HepG2 (cell line): ENCODE data around the gene SAE1. TPM values are rescaled to one million over a fixed set of nuclear protein-coding genes. Genes with fewer than 3 reads are reported as not detected.
A peak's percentile ranks its signal among the peaks of the same experiment; 100 is the strongest.

Experiments used
- BHLHE40 ChIP-seq: IDR thresholded peaks from 2 replicates; pipeline ENCODE4 v1.6.1; 2011; ENCODE audit warnings: low read length, improper control_type of control experiment
- ELF1 ChIP-seq: sonication (generic); formaldehyde crosslinking; IDR thresholded peaks from 2 replicates; pipeline ENCODE4 v1.4.0; 2020; ENCODE audit warnings: missing genetic modification reagents
- ELF4 ChIP-seq: sonication (generic); formaldehyde crosslinking; IDR thresholded peaks from 2 replicates; pipeline ENCODE4 v1.5.0; 2020; ENCODE audit warnings: missing genetic modification reagents, mild to moderate bottlenecking, moderate library complexity, borderline replicate concordance
- FLYWCH1 ChIP-seq: sonication (generic); formaldehyde crosslinking; IDR thresholded peaks from 2 replicates; pipeline ENCODE4 v1.8.1; 2023; ENCODE audit warnings: mild to moderate bottlenecking, missing genetic modification reagents
- FOXK1 ChIP-seq: sonication (generic); formaldehyde crosslinking; IDR thresholded peaks from 2 replicates; pipeline ENCODE4 v1.4.0; 2020; ENCODE audit warnings: low read depth, missing genetic modification reagents, borderline replicate concordance
- KDM4B ChIP-seq: sonication (generic); formaldehyde crosslinking; IDR thresholded peaks from 2 replicates; pipeline ENCODE4 v1.4.0; 2020; ENCODE audit warnings: missing genetic modification reagents
- MATR3 ChIP-seq: sonication (generic); formaldehyde crosslinking; IDR thresholded peaks from 2 replicates; pipeline ENCODE4 v1.4.0; 2020; ENCODE audit warnings: missing genetic modification reagents
- MEF2D ChIP-seq: sonication (generic); formaldehyde crosslinking; IDR thresholded peaks from 2 replicates; pipeline ENCODE4 v1.5.1; 2020; ENCODE audit warnings: mild to moderate bottlenecking, missing genetic modification reagents
- MIER2 ChIP-seq: IDR thresholded peaks from 2 replicates; pipeline ENCODE4 v1.6.1; 2016; ENCODE audit warnings: missing biosample characterization, missing genetic modification reagents
- RFXANK ChIP-seq: IDR thresholded peaks from 2 replicates; pipeline ENCODE4 v1.6.1; 2016
- TAF1 ChIP-seq: sonication (generic); formaldehyde crosslinking; IDR thresholded peaks from 2 replicates; pipeline ENCODE4 v1.4.0; 2020; ENCODE audit warnings: missing genetic modification reagents
- TBL1XR1 ChIP-seq: fragments of 150-350 bp; IDR thresholded peaks from 2 replicates; pipeline ENCODE4 v1.6.1; 2014; ENCODE audit warnings: borderline replicate concordance, low read length; ENCODE audit not compliant: partially characterized antibody
- ZNF143 ChIP-seq: sonication (generic); formaldehyde crosslinking; IDR thresholded peaks from 2 replicates; pipeline ENCODE4 v1.4.0; 2020; ENCODE audit warnings: missing genetic modification reagents
- ZNF33B ChIP-seq: sonication (generic); formaldehyde crosslinking; IDR thresholded peaks from 2 replicates; pipeline ENCODE4 v1.5.1; 2020; ENCODE audit warnings: mild to moderate bottlenecking, missing genetic modification reagents
- ZNF501 ChIP-seq: sonication (generic); formaldehyde crosslinking; IDR thresholded peaks from 2 replicates; pipeline ENCODE4 v1.5.1; 2020; ENCODE audit warnings: mild to moderate bottlenecking, moderate library complexity, missing genetic modification reagents
- ZNF703 ChIP-seq: sonication (generic); formaldehyde crosslinking; IDR thresholded peaks from 2 replicates; pipeline ENCODE4 v1.5.1; 2020; ENCODE audit warnings: missing genetic modification reagents, mild to moderate bottlenecking, moderate library complexity, borderline replicate concordance
- ZNF780A ChIP-seq: sonication (generic); formaldehyde crosslinking; IDR thresholded peaks from 2 replicates; pipeline ENCODE4 v1.8.0; 2022; ENCODE audit warnings: mild to moderate bottlenecking, missing genetic modification reagents, moderate library complexity
- ZNF841 ChIP-seq: sonication (generic); formaldehyde crosslinking; IDR thresholded peaks from 2 replicates; pipeline ENCODE4 v1.8.1; 2023; ENCODE audit warnings: missing genetic modification reagents, borderline replicate concordance
- polyA plus RNA-seq, 8 experiments: library from polyadenylated mRNA; depleted of rRNA in 3 of 8; stranded (reverse) in 7 of 8; unstranded in 1 of 8; fragments of >200 nt; fragmentation: Illumina TruSeq in 4 of 8; extraction: Trizol in 4 of 8; gene quantifications; 2 replicates each; pipeline versions ENCODE4 v1.2.1 to v1.2.3, GENCODE V29; 2011 to 2016; ENCODE audit warnings: low read depth in 4 of 8, missing spikeins in 1 of 8, mixed read lengths in 1 of 8; ENCODE audit not compliant: insufficient read depth in 1 of 8
- total RNA-seq, 5 experiments: library from RNA; depleted of rRNA; stranded (reverse); fragments of >200 nt; fragmentation: Illumina TruSeq; extraction: Trizol; gene quantifications; 2 replicates each; pipeline ENCODE4 v1.2.3, GENCODE V29; 2016; ENCODE audit warnings: low read depth in 1 of 5
- TF ChIP-seq, protein P1 (sequence below): sonication (generic); formaldehyde crosslinking; IDR thresholded peaks from 2 replicates; pipeline ENCODE4 v1.4.0; 2020; ENCODE audit warnings: mild to moderate bottlenecking, missing genetic modification reagents, borderline replicate concordance
- TF ChIP-seq, protein P2 (sequence below): sonication (generic); formaldehyde crosslinking; IDR thresholded peaks from 2 replicates; pipeline ENCODE4 v1.4.0; 2020; ENCODE audit warnings: missing genetic modification reagents, borderline replicate concordance
- TF ChIP-seq, protein P3 (sequence below): sonication (generic); formaldehyde crosslinking; IDR thresholded peaks from 2 replicates; pipeline ENCODE4 v1.4.0; 2020; ENCODE audit warnings: mild to moderate bottlenecking, missing genetic modification reagents
- TF ChIP-seq, protein P4 (sequence below): sonication (generic); formaldehyde crosslinking; IDR thresholded peaks from 2 replicates; pipeline ENCODE4 v1.4.0; 2020; ENCODE audit warnings: missing genetic modification reagents; ENCODE audit errors: not compliant biosample characterization

SAE1 gene
- total and polyA plus RNA-seq, 2 of the 13 experiments (the other 11 are each of a cell fraction or from before 2014, with no cell fraction given), result 87.6 to 197 TPM

DNA sequence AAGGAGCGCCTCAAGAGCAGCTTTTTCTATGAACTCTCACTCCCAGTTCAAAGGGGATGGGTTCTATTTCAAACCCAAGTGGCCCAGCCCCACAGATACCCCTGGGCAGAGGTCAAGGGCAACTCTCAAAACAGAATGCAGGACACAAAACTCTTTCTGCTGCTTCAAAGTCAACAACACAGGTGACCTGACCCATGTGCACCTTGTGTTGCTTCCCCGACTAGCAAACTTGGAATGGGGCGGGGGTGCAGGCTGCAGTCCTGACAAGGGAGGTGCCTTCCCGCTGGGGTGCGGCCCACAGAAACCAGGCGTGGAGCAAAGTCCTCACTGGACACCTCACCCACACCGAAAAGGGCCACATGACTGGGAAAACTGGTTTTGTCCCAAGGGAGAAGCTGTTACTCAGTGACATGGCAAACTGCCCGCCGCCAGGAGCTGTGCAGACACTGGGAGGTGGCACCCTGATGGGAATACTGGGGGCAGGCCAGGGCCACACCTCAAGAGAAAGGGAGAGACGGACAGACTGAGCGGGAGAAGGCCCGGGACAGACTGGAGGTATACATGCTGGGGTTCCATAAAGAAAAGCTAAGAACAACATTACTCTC, 34.4 kb upstream of the SAE1 start (continued):
- TF ChIP-seq, protein P1, sequence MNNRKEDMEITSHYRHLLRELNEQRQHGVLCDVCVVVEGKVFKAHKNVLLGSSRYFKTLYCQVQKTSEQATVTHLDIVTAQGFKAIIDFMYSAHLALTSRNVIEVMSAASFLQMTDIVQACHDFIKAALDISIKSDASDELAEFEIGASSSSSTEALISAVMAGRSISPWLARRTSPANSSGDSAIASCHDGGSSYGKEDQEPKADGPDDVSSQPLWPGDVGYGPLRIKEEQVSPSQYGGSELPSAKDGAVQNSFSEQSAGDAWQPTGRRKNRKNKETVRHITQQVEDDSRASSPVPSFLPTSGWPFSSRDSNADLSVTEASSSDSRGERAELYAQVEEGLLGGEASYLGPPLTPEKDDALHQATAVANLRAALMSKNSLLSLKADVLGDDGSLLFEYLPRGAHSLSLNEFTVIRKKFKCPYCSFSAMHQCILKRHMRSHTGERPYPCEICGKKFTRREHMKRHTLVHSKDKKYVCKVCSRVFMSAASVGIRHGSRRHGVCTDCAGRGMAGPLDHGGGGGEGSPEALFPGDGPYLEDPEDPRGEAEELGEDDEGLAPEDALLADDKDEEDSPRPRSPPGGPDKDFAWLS (CRISPR knock-in tag), result peak; percentile 72; the same call in 1 of the 2 replicates
- TF ChIP-seq ELF4 (CRISPR knock-in tag) (no peak), ZNF780A (CRISPR knock-in tag) (peak; percentile 64; the same call in 1 of the 2 replicates), KDM4B (CRISPR knock-in tag) (peak; percentile 86; the same call in 1 of the 2 replicates), ZNF33B (CRISPR knock-in tag) (peak; percentile 68), ZNF703 (no peak; the same call in 1 of the 2 replicates), ZNF841 (no peak), ZNF501 (peak; percentile 79), MIER2 (CRISPR knock-in tag) (0 out of 2 replicates have a peak, but pooled peaks have one; percentile 15), ELF1 (CRISPR knock-in tag) (no peak; the same call in 1 of the 2 replicates), MEF2D (CRISPR knock-in tag) (peak; percentile 96), FLYWCH1 (CRISPR knock-in tag) (no peak), BHLHE40 (peak; percentile 17; the same call in 1 of the 2 replicates), FOXK1 (CRISPR knock-in tag) (peak; percentile 80), TAF1 (peak; percentile 61; the same call in 1 of the 2 replicates), TBL1XR1 (peak; percentile 73), MATR3 (no peak), RFXANK (CRISPR knock-in tag) (no peak; the same call in 1 of the 2 replicates), ZNF143 (CRISPR knock-in tag) (peak; percentile 59)
- TF ChIP-seq, protein P2, sequence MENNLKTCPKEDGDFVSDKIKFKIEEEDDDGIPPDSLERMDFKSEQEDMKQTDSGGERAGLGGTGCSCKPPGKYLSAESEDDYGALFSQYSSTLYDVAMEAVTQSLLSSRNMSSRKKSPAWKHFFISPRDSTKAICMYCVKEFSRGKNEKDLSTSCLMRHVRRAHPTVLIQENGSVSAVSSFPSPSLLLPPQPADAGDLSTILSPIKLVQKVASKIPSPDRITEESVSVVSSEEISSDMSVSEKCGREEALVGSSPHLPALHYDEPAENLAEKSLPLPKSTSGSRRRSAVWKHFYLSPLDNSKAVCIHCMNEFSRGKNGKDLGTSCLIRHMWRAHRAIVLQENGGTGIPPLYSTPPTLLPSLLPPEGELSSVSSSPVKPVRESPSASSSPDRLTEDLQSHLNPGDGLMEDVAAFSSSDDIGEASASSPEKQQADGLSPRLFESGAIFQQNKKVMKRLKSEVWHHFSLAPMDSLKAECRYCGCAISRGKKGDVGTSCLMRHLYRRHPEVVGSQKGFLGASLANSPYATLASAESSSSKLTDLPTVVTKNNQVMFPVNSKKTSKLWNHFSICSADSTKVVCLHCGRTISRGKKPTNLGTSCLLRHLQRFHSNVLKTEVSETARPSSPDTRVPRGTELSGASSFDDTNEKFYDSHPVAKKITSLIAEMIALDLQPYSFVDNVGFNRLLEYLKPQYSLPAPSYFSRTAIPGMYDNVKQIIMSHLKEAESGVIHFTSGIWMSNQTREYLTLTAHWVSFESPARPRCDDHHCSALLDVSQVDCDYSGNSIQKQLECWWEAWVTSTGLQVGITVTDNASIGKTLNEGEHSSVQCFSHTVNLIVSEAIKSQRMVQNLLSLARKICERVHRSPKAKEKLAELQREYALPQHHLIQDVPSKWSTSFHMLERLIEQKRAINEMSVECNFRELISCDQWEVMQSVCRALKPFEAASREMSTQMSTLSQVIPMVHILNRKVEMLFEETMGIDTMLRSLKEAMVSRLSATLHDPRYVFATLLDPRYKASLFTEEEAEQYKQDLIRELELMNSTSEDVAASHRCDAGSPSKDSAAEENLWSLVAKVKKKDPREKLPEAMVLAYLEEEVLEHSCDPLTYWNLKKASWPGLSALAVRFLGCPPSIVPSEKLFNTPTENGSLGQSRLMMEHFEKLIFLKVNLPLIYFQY (CRISPR knock-in tag), result peak; percentile 81; the same call in 1 of the 2 replicates
- TF ChIP-seq, protein P3, sequence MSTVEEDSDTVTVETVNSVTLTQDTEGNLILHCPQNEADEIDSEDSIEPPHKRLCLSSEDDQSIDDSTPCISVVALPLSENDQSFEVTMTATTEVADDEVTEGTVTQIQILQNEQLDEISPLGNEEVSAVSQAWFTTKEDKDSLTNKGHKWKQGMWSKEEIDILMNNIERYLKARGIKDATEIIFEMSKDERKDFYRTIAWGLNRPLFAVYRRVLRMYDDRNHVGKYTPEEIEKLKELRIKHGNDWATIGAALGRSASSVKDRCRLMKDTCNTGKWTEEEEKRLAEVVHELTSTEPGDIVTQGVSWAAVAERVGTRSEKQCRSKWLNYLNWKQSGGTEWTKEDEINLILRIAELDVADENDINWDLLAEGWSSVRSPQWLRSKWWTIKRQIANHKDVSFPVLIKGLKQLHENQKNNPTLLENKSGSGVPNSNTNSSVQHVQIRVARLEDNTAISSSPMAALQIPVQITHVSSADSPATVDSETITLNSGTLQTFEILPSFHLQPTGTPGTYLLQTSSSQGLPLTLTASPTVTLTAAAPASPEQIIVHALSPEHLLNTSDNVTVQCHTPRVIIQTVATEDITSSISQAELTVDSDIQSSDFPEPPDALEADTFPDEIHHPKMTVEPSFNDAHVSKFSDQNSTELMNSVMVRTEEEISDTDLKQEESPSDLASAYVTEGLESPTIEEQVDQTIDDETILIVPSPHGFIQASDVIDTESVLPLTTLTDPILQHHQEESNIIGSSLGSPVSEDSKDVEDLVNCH (CRISPR knock-in tag), result no peak
- TF ChIP-seq, protein P4, sequence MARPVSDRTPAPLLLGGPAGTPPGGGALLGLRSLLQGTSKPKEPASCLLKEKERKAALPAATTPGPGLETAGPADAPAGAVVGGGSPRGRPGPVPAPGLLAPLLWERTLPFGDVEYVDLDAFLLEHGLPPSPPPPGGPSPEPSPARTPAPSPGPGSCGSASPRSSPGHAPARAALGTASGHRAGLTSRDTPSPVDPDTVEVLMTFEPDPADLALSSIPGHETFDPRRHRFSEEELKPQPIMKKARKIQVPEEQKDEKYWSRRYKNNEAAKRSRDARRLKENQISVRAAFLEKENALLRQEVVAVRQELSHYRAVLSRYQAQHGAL, result no peak
